HepG2 (cell line): ENCODE measurements around the gene SERINC1. TPM values are rescaled to one million over a fixed set of nuclear protein-coding genes. Genes with fewer than 3 reads are reported as not detected.

ENCODE experiments used
- ATAC-seq: fragments of 200-7000 bp; cut with Tn5 transposase; 3 replicates; pipeline ENCODE4 v1.9.1; 2020; ENCODE audit warnings: mild to moderate bottlenecking, moderate library complexity
- BruUV-seq: library from RNA; stranded (reverse); fragments of 400-500 nt; replicated peaks from 2 replicates; lab custom pipeline; 2021; lab: Mats Ljungman, UMichigan
- CTCF ChIA-PET: fragments of 300-600 bp; formaldehyde crosslinking; extraction: SDS; loops from one replicate; lab custom pipeline; 2021; ENCODE audit warnings: low total read pairs, inconsistent platforms, low intra/inter-chr PET ratio; lab: Yijun Ruan, JAX
- POLR2A ChIA-PET: fragments of 350-600 bp; sonication (Branson Sonifier 250); formaldehyde crosslinking; loops from one replicate; lab custom pipeline; 2020; ENCODE audit warnings: antibody characterized with exemption, inconsistent platforms; lab: Yijun Ruan, JAX
- DNase-seq: peaks from one replicate; pipeline ENCODE4 v3.0.0-alpha.2; 2015; ENCODE audit warnings: low spot score
- FAIRE-seq: peaks from 3 replicates; lab custom pipeline; 2011; peaks lifted over from hg19 to GRCh38; lab: Jason Lieb, UNC
- H2AFZ ChIP-seq: one replicate; pipeline ENCODE4 v1.6.1; 2011; ENCODE audit warnings: low read length, inconsistent platforms
- H3K27ac ChIP-seq: fragments of 300-600 bp; 3 replicates; pipeline ENCODE4 v1.8.0; 2011; ENCODE audit warnings: mixed run types, mild to moderate bottlenecking, mixed read lengths, low read length, inconsistent platforms; ENCODE audit not compliant: insufficient read depth; ENCODE audit errors: extremely low read length
- H3K27me3 ChIP-seq, 2 experiments: fragments of 200-600 bp in 1 of 2; 2 replicates in 1 of 2; 3 replicates in 1 of 2; pipeline versions ENCODE4 v1.6.0 to v1.8.0; 2011; ENCODE audit warnings: low read length in 2 of 2, mild to moderate bottlenecking in 2 of 2, moderate library complexity in 2 of 2, inconsistent platforms in 1 of 2; ENCODE audit not compliant: insufficient read depth in 2 of 2, control insufficient read depth in 1 of 2
- H3K36me3 ChIP-seq, 2 experiments: fragments of 200-600 bp in 1 of 2; replicated peaks in 1 of 2; 2 replicates in 1 of 2; 3 replicates in 1 of 2; pipeline versions ENCODE4 v1.5.1 to v1.8.0; 2011; ENCODE audit warnings: low read length in 2 of 2, inconsistent platforms in 1 of 2; ENCODE audit not compliant: insufficient read depth in 2 of 2, control insufficient read depth in 1 of 2
- H3K4me1 ChIP-seq: 2 replicates; pipeline ENCODE4 v1.5.1; 2012; ENCODE audit warnings: low read length, inconsistent platforms; ENCODE audit not compliant: insufficient read depth
- H3K4me2 ChIP-seq: 2 replicates; pipeline ENCODE4 v1.6.0; 2011; ENCODE audit warnings: low read depth, low read length, inconsistent platforms
- H3K4me3 ChIP-seq, 3 experiments: fragments of 200-600 bp in 1 of 3; sonication (generic), shearing (Covaris generic) in 1 of 3; replicated peaks in 1 of 3; 2 replicates each; pipeline ENCODE4 v1.5.1; 2011 to 2016; ENCODE audit warnings: low read length in 3 of 3, inconsistent platforms in 2 of 3, low read depth in 2 of 3, mild to moderate bottlenecking in 2 of 3, control low read depth in 1 of 3, mixed read lengths in 1 of 3; ENCODE audit not compliant: insufficient read depth in 1 of 3
- H3K79me2 ChIP-seq: one replicate; pipeline ENCODE4 v1.6.1; 2011; ENCODE audit warnings: low read length, inconsistent platforms; ENCODE audit not compliant: insufficient read depth
- H3K9ac ChIP-seq: 2 replicates; pipeline ENCODE4 v1.6.0; 2011; ENCODE audit warnings: mild to moderate bottlenecking, low read depth, low read length, inconsistent platforms; ENCODE audit not compliant: insufficient read depth
- H3K9me3 ChIP-seq: 2 replicates; pipeline ENCODE4 v1.5.1; 2012; ENCODE audit warnings: mild to moderate bottlenecking, low read length
- H4K20me1 ChIP-seq: 2 replicates; pipeline ENCODE4 v1.6.0; 2011; ENCODE audit warnings: inconsistent platforms, mild to moderate bottlenecking, low read length, moderate library complexity; ENCODE audit not compliant: insufficient read depth
- CCAR2 ChIP-seq: fragments of 200-400 bp; formaldehyde crosslinking; optimal IDR thresholded peaks from 2 replicates; pipeline ENCODE3; 2018; ENCODE audit warnings: low read depth, mild to moderate bottlenecking, low read length, moderate library complexity
- GRHL1 ChIP-seq: sonication (generic); formaldehyde crosslinking; conservative IDR thresholded peaks from 2 replicates; pipeline ENCODE4 v1.8.0; 2022; ENCODE audit warnings: missing genetic modification reagents
- GTF3A ChIP-seq: sonication (generic); formaldehyde crosslinking; conservative IDR thresholded peaks from 2 replicates; pipeline ENCODE4 v1.4.0; 2020; ENCODE audit warnings: mild to moderate bottlenecking, missing genetic modification reagents
- IKZF1 ChIP-seq: fragments of 450-650 bp; IDR thresholded peaks from 2 replicates; pipeline ENCODE4 v1.7.1; 2016
- NR3C1 ChIP-seq: sonication (generic); formaldehyde crosslinking; IDR thresholded peaks from 2 replicates; pipeline ENCODE4 v1.4.0; 2020; ENCODE audit warnings: missing genetic modification reagents
- PAWR ChIP-seq: sonication (generic); formaldehyde crosslinking; IDR thresholded peaks from 2 replicates; pipeline ENCODE4 v1.4.0; 2020; ENCODE audit warnings: missing genetic modification reagents, mild to moderate bottlenecking, borderline replicate concordance
- PREB ChIP-seq: sonication (generic); formaldehyde crosslinking; IDR thresholded peaks from 2 replicates; pipeline ENCODE4 v1.4.0; 2020; ENCODE audit warnings: missing genetic modification reagents
- SMARCC2 ChIP-seq: fragments of 450-650 bp; IDR thresholded peaks from 2 replicates; pipeline ENCODE4 v1.6.1; 2017; ENCODE audit warnings: antibody characterized with exemption, mild to moderate bottlenecking
- ZFP36L1 ChIP-seq: sonication (generic); formaldehyde crosslinking; IDR thresholded peaks from 2 replicates; pipeline ENCODE4 v1.8.0; 2022; ENCODE audit warnings: mild to moderate bottlenecking, missing genetic modification reagents, moderate library complexity
- ZFP62 ChIP-seq: sonication (generic); formaldehyde crosslinking; IDR thresholded peaks from 2 replicates; pipeline ENCODE4 v1.4.0; 2020; ENCODE audit warnings: missing genetic modification reagents
- ZFYVE20 ChIP-seq: sonication (generic); formaldehyde crosslinking; IDR thresholded peaks from 2 replicates; pipeline ENCODE4 v1.8.0; 2023; ENCODE audit warnings: low read depth, mild to moderate bottlenecking, moderate library complexity, missing genetic modification reagents, borderline replicate concordance
- ZNF326 ChIP-seq: sonication (generic); formaldehyde crosslinking; IDR thresholded peaks from 2 replicates; pipeline ENCODE4 v1.4.0; 2020; ENCODE audit warnings: missing genetic modification reagents, borderline replicate concordance
- ZNF780A ChIP-seq: sonication (generic); formaldehyde crosslinking; IDR thresholded peaks from 2 replicates; pipeline ENCODE4 v1.8.0; 2022; ENCODE audit warnings: mild to moderate bottlenecking, missing genetic modification reagents, moderate library complexity
- WGBS: methylation state at CpG from one replicate; pipeline ENCODE4 v1.1.6; 2017; ENCODE audit warnings: low lambda C conversion rate; 5-methylcytosine and 5-hydroxymethylcytosine counted together
- in situ Hi-C: cut with HindIII; loops from 2 replicates; pipeline ENCODE4 v1.10.0; 2017; ENCODE audit warnings: low pct_unique_long_range_greater_than_20kb; ENCODE audit not compliant: extremely low pct_ligation_motif_present
- intact Hi-C: fragments of 100-400 bp; cut with micrococcal nuclease; formaldehyde crosslinking; loops from one replicate; pipeline ENCODE4 v1.10.0; 2022; ENCODE audit not compliant: unreplicated experiment
- polyA plus RNA-seq, 8 experiments: library from polyadenylated mRNA; depleted of rRNA in 3 of 8; stranded (reverse) in 7 of 8; unstranded in 1 of 8; fragments of >200 nt; fragmentation: Illumina TruSeq in 4 of 8; extraction: Trizol in 4 of 8; gene quantifications; 2 replicates each; pipeline versions ENCODE4 v1.2.1 to v1.2.3, GENCODE V29; 2011 to 2016; ENCODE audit warnings: low read depth in 4 of 8, missing spikeins in 1 of 8, mixed read lengths in 1 of 8; ENCODE audit not compliant: insufficient read depth in 1 of 8
- total RNA-seq, 5 experiments: library from RNA; depleted of rRNA; stranded (reverse); fragments of >200 nt; fragmentation: Illumina TruSeq; extraction: Trizol; gene quantifications; 2 replicates each; pipeline ENCODE4 v1.2.3, GENCODE V29; 2016; ENCODE audit warnings: low read depth in 1 of 5
- TF ChIP-seq, protein P1 (sequence below): sonication (generic); formaldehyde crosslinking; IDR thresholded peaks from 2 replicates; pipeline ENCODE4 v1.4.0; 2020; ENCODE audit warnings: missing genetic modification reagents, mild to moderate bottlenecking, borderline replicate concordance
- TF ChIP-seq, protein P2 (sequence below): sonication (generic); formaldehyde crosslinking; IDR thresholded peaks from 2 replicates; pipeline ENCODE4 v1.8.0; 2022; ENCODE audit warnings: mild to moderate bottlenecking, missing genetic modification reagents, moderate library complexity
- TF ChIP-seq, protein P3 (sequence below): sonication (generic); formaldehyde crosslinking; IDR thresholded peaks from 2 replicates; pipeline ENCODE4 v1.9.0; 2021; ENCODE audit warnings: missing genetic modification reagents, borderline replicate concordance

The SERINC1 gene
- total and polyA plus RNA-seq, 2 of the 13 experiments (the other 11 are each of a cell fraction or from before 2014, with no cell fraction given): 93.5 to 112 TPM

- no peak for TF ChIP-seq ZFYVE20 (CRISPR knock-in tag)
- no peak for TF ChIP-seq ZFP62 (CRISPR knock-in tag)
Observed at GRCh38 chr6:122407712-122408111, 63.9 kb downstream of the SERINC1 start (continued).

GRCh38 chr6:122406187-122406586 lies 65.4 kb downstream of the SERINC1 start:
- no peaks in the 10 kb centered on the region; a peak in 1 of 5 replicates for H3K36me3 ChIP-seq
- H2AFZ ChIP-seq: no peak overlapping the region
- in situ Hi-C loops: no loop called here
- peaks cover 3% of the 10 kb centered on the region; the same call in 1 of the 2 replicates for H4K20me1 ChIP-seq
- intact Hi-C loops: no loop called here
- H3K4me2 ChIP-seq: no peak overlapping the region
- CTCF ChIA-PET: no interaction called here
- H3K27ac ChIP-seq: no peak overlapping the region
- no peak for FAIRE-seq
- 100% methylated on average over 1 of the region's 1 CpG for WGBS
- no peaks in the 10 kb centered on the region for H3K9me3 ChIP-seq
- peaks cover 100% of the 10 kb centered on the region for H3K79me2 ChIP-seq
- no peak overlapping the region for H3K9ac ChIP-seq
- POLR2A ChIA-PET: no interaction called here
- no peaks in the 10 kb centered on the region for H3K27me3 ChIP-seq
- H3K4me3 ChIP-seq: no peak overlapping the region
- BruUV-seq: no TSS peak
- no peak for ATAC-seq
- peaks cover 22% of the 10 kb centered on the region for H3K4me1 ChIP-seq
- no peak for DNase-seq
- TF ChIP-seq NR3C1 (CRISPR knock-in tag): no peak
- TF ChIP-seq SMARCC2: no peak
- TF ChIP-seq, protein P1, sequence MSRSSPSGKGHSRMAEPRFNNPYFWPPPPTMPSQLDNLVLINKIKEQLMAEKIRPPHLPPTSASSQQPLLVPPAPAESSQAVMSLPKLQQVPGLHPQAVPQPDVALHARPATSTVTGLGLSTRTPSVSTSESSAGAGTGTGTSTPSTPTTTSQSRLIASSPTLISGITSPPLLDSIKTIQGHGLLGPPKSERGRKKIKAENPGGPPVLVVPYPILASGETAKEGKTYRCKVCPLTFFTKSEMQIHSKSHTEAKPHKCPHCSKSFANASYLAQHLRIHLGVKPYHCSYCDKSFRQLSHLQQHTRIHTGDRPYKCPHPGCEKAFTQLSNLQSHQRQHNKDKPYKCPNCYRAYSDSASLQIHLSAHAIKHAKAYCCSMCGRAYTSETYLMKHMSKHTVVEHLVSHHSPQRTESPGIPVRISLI (CRISPR knock-in tag): no peak
- no peak for TF ChIP-seq ZFP36L1 (CRISPR knock-in tag)
- TF ChIP-seq, protein P2, sequence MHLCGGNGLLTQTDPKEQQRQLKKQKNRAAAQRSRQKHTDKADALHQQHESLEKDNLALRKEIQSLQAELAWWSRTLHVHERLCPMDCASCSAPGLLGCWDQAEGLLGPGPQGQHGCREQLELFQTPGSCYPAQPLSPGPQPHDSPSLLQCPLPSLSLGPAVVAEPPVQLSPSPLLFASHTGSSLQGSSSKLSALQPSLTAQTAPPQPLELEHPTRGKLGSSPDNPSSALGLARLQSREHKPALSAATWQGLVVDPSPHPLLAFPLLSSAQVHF: no peak
- no peak for TF ChIP-seq PREB (CRISPR knock-in tag)
- no peak for TF ChIP-seq GRHL1 (CRISPR knock-in tag)
- TF ChIP-seq CCAR2: no peak
- TF ChIP-seq ZNF780A (CRISPR knock-in tag): no peak
- no peak for TF ChIP-seq ZNF326
- TF ChIP-seq PAWR (CRISPR knock-in tag): no peak
- TF ChIP-seq GTF3A (CRISPR knock-in tag): no peak
- TF ChIP-seq, protein P3, sequence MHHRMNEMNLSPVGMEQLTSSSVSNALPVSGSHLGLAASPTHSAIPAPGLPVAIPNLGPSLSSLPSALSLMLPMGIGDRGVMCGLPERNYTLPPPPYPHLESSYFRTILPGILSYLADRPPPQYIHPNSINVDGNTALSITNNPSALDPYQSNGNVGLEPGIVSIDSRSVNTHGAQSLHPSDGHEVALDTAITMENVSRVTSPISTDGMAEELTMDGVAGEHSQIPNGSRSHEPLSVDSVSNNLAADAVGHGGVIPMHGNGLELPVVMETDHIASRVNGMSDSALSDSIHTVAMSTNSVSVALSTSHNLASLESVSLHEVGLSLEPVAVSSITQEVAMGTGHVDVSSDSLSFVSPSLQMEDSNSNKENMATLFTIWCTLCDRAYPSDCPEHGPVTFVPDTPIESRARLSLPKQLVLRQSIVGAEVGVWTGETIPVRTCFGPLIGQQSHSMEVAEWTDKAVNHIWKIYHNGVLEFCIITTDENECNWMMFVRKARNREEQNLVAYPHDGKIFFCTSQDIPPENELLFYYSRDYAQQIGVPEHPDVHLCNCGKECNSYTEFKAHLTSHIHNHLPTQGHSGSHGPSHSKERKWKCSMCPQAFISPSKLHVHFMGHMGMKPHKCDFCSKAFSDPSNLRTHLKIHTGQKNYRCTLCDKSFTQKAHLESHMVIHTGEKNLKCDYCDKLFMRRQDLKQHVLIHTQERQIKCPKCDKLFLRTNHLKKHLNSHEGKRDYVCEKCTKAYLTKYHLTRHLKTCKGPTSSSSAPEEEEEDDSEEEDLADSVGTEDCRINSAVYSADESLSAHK (CRISPR knock-in tag): no peak
- TF ChIP-seq IKZF1: no peak
